GOT3 (cell line): ENCODE data around the gene DCTN2.
"Not testable (repeated sequence)": the region's sequence is repeated elsewhere in the genome, so short reads cannot be mapped to it uniquely, and the experiment has no call there.

Source experiments
- DNase-seq: peaks from one replicate; lab custom pipeline; 2025; ENCODE audit warnings: mixed read lengths; lab: John Stamatoyannopoulos, UW

The DCTN2 gene

GRCh38 chr12:57576613-57577160, 29.7 kb upstream of the DCTN2 start:
- DNase-seq, result no peak

GRCh38 chr12:57575771-57576612, 29.0 kb upstream of the DCTN2 start:
- DNase-seq, result no peak

- no peak for DNase-seq
Measured at GRCh38 chr12:57574795-57575194, 27.8 kb upstream of the DCTN2 start.

- no peak for DNase-seq
Measured at GRCh38 chr12:57571926-57572762, 25.2 kb upstream of the DCTN2 start.

- DNase-seq, result not testable (repeated sequence)
Measured at GRCh38 chr12:57570438-57570837, 23.4 kb upstream of the DCTN2 start.

GRCh38 chr12:57569858-57570257, 22.9 kb upstream of the DCTN2 start:
- no peak for DNase-seq

GRCh38 chr12:57568838-57569237, 21.8 kb upstream of the DCTN2 start:
- no peak for DNase-seq

- no peak for DNase-seq
Measured at GRCh38 chr12:57564178-57564740, 17.3 kb upstream of the DCTN2 start.

- DNase-seq, result no peak
Measured at GRCh38 chr12:57563358-57563757, 16.4 kb upstream of the DCTN2 start.

- DNase-seq, result not testable (repeated sequence)
Measured at GRCh38 chr12:57561117-57561516, 14.1 kb upstream of the DCTN2 start.

GRCh38 chr12:57560516-57560915, 13.5 kb upstream of the DCTN2 start:
- no peak for DNase-seq

- DNase-seq, result no peak
Measured at GRCh38 chr12:57558864-57559263, 11.9 kb upstream of the DCTN2 start.

GRCh38 chr12:57554897-57555296, 7.9 kb upstream of the DCTN2 start:
- no peak for DNase-seq

- no peak for DNase-seq
Measured at GRCh38 chr12:57554453-57554852, 7.5 kb upstream of the DCTN2 start.

GRCh38 chr12:57553343-57554202, 6.6 kb upstream of the DCTN2 start:
- no peak for DNase-seq

- DNase-seq, result no peak
Measured at GRCh38 chr12:57552835-57553313, 5.9 kb upstream of the DCTN2 start.

- DNase-seq, result no peak
Measured at GRCh38 chr12:57552306-57552651, 5.3 kb upstream of the DCTN2 start.

GRCh38 chr12:57551637-57552305, 4.8 kb upstream of the DCTN2 start:
- DNase-seq, result no peak

- DNase-seq, result no peak
Measured at GRCh38 chr12:57550641-57551549, 3.9 kb upstream of the DCTN2 start.
